Astrocyte (in vitro differentiated cells and primary cell): Measurements from ENCODE around the gene GRIA1.

Experiments
- CTCF ChIP-seq: IDR thresholded peaks from 2 replicates; pipeline ENCODE4 v1.5.1; 2011; ENCODE audit warnings: low read depth, mild to moderate bottlenecking, inconsistent platforms, low read length, moderate library complexity; ENCODE audit not compliant: insufficient read depth
- EZH2 ChIP-seq: IDR thresholded peaks from 2 replicates; pipeline ENCODE4 v1.6.1; 2012; ENCODE audit warnings: mild to moderate bottlenecking, low read length, inconsistent platforms; ENCODE audit not compliant: insufficient read depth

GRCh38 chr5:153458268-153458667, 32.2 kb upstream of the GRIA1 start:
- no peak for TF ChIP-seq CTCF
- no peak for TF ChIP-seq EZH2
